Esophagus muscularis mucosa (tissue), 4 donors: ENCODE results near the gene SNX15. TPM values are rescaled to one million over a fixed set of nuclear protein-coding genes. Genes with fewer than 3 reads are reported as not detected.
"Not testable (repeated sequence)": the region's sequence is repeated elsewhere in the genome, so short reads cannot be mapped to it uniquely, and the experiment has no call there.

Experiments used
- DNase-seq: peaks from one replicate; pipeline ENCODE4 v3.0.0-alpha.2; 2017; ENCODE audit errors: extremely low spot score
- H3K27ac ChIP-seq, 4 donors: fragments of 200-600 bp; sonication (generic); replicated peaks in 1 of 4; 1 replicate in 3 of 4; 2 replicates in 1 of 4; pipeline ENCODE4 v1.5.1; 2016 to 2019; ENCODE audit warnings: mild to moderate bottlenecking in 1 of 4
- H3K27me3 ChIP-seq, 4 donors: fragments of 200-600 bp; sonication (generic); one replicate each; pipeline versions ENCODE4 v1.5.1 to v1.6.0; 2016 to 2019
- H3K36me3 ChIP-seq, 4 donors: fragments of 200-600 bp; sonication (generic); one replicate each; pipeline ENCODE4 v1.5.1; 2016 to 2019
- H3K4me1 ChIP-seq, 4 donors: fragments of 200-600 bp; sonication (generic); one replicate each; pipeline ENCODE4 v1.5.1; 2016 to 2019
- H3K4me3 ChIP-seq, 4 donors: fragments of 200-600 bp; sonication (generic); 1 replicate in 2 of 4; 2 replicates in 2 of 4; pipeline ENCODE4 v1.5.1; 2016 to 2019; ENCODE audit warnings: mild to moderate bottlenecking in 4 of 4, moderate library complexity in 1 of 4
- H3K9me3 ChIP-seq, 4 donors: fragments of 200-600 bp; sonication (generic); 1 replicate in 3 of 4; 2 replicates in 1 of 4; pipeline ENCODE4 v1.5.1; 2016 to 2019
- EP300 ChIP-seq: sonication (generic); formaldehyde crosslinking; IDR thresholded peaks from one replicate; pipeline ENCODE4 v1.6.1; 2017; ENCODE audit warnings: antibody characterized with exemption
- POLR2A ChIP-seq: fragments of 450-650 bp; IDR thresholded peaks from one replicate; pipeline ENCODE4 v1.6.1; 2017; ENCODE audit warnings: antibody characterized with exemption, moderate library complexity, mild to moderate bottlenecking, low read depth
- POLR2AphosphoS5 ChIP-seq, 2 donors: sonication (generic); formaldehyde crosslinking; IDR thresholded peaks; one replicate each; pipeline ENCODE4 v1.6.1; 2017; ENCODE audit warnings: antibody characterized with exemption in 2 of 2
- WGBS: methylation state at CpG from one replicate; pipeline ENCODE4 v1.1.5; 2018; 5-methylcytosine and 5-hydroxymethylcytosine counted together
- intact Hi-C: fragments of 100-400 bp; cut with DNase I; formaldehyde crosslinking; loops from one replicate; pipeline ENCODE4 v1.15.1; 2023
- total RNA-seq, 4 donors: library from RNA; depleted of rRNA; stranded (reverse); fragments of >200 nt; gene quantifications; one replicate each; pipeline versions ENCODE4 v1.1.0 to v1.2.1, GENCODE V29; 2016
- TF ChIP-seq, protein P1 (sequence below), 3 experiments: fragments of 200-600 bp in 2 of 3; fragments of 450-650 bp in 1 of 3; sonication (generic) in 2 of 3; IDR thresholded peaks; one replicate each; pipeline ENCODE4 v1.5.1; 2017 to 2019; ENCODE audit warnings: antibody characterized with exemption in 3 of 3, mild to moderate bottlenecking in 2 of 3, moderate library complexity in 1 of 3

Gene SNX15
- total RNA-seq, 4 donors from 2014 or later = 21.2 to 57.1 (median 33.1) TPM

DNA sequence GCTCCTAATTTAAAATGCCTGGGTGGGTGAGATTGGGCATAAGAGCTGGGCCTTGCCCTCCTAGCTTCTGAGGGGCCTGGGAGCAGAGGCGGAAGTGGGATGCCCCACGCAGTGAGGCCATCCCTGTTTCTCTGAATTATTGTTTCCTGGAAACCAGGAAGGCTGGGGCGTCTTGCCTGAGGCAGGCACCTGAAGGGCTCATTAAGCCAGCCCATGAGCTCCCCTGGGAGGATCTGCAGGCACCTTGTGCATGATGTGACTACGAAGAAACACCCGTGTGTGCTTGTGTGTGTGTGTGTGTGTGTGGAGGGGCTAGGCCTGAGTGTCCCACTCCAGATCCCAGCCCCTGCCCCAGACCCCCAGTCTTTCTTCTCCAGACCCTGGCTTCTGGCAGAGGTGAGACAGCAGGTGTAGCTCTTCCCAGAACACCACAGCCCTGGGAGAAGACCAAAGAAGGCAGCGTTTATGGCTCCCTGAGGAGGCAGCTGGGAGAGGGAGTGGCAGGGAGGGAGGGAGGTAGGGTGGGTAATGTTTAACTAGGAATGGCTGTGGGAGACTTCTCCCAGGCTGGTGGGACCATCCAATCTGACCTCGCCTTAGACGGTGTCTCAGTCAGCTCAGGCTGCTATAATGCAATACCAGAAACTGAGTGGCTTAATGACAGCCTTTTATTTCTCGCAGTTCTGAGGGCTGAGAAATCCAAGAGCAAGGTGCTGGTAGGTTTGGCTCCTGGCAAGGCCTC, 28.4 kb upstream of the SNX15 start:
- no peak overlapping the region for H3K4me3 ChIP-seq
- peaks cover 10 to 27% (median 18%) of the 10 kb centered on the region in 4 donors for H3K4me1 ChIP-seq
- TF ChIP-seq, protein P1, sequence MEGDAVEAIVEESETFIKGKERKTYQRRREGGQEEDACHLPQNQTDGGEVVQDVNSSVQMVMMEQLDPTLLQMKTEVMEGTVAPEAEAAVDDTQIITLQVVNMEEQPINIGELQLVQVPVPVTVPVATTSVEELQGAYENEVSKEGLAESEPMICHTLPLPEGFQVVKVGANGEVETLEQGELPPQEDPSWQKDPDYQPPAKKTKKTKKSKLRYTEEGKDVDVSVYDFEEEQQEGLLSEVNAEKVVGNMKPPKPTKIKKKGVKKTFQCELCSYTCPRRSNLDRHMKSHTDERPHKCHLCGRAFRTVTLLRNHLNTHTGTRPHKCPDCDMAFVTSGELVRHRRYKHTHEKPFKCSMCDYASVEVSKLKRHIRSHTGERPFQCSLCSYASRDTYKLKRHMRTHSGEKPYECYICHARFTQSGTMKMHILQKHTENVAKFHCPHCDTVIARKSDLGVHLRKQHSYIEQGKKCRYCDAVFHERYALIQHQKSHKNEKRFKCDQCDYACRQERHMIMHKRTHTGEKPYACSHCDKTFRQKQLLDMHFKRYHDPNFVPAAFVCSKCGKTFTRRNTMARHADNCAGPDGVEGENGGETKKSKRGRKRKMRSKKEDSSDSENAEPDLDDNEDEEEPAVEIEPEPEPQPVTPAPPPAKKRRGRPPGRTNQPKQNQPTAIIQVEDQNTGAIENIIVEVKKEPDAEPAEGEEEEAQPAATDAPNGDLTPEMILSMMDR (IDR thresholded peaks at IDR 0.05) = no peak
- TF ChIP-seq POLR2AphosphoS5 (IDR thresholded peaks at IDR 0.05) (no peak), EP300 (no peak), POLR2A (no peak)
- no peak for DNase-seq
- no peak overlapping the region for H3K27ac ChIP-seq
- H3K36me3 ChIP-seq = peaks cover 0 to 4% (median 0%) of the 10 kb centered on the region in 4 donors
- no peaks in the 10 kb centered on the region for H3K27me3 ChIP-seq
- intact Hi-C loops = no loop called here
- WGBS = 80% methylated on average over 7 of the region's 9 CpGs
- H3K9me3 ChIP-seq = no peaks in the 10 kb centered on the region

DNA sequence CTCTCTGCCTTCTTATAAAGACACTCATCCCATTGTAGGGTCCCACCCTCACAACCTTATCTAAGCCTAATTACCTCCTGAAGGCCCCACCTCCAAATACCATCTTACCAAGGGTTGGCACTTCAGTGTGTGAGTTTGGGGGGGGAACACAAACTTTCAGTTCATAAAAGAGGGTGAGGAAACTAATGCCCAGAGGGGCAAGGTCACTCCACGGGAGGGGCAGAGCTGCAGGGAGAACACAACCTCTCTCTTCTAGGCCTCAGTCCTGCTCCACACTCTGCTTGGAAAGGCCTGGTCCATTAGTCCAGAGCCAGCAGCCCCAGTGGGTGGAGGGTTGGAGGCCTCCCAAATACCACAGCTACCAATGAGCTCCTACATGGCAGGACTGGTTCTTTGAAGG, 27.8 kb upstream of the SNX15 start:
- H3K27me3 ChIP-seq = no peaks in the 10 kb centered on the region
- H3K36me3 ChIP-seq = no peaks in the 10 kb centered on the region
- DNase-seq = no peak
- no peak overlapping the region for H3K27ac ChIP-seq
- H3K9me3 ChIP-seq = no peaks in the 10 kb centered on the region
- intact Hi-C loops = no loop called here
- peaks cover 10 to 27% (median 18%) of the 10 kb centered on the region in 4 donors for H3K4me1 ChIP-seq
- no peak for TF ChIP-seq POLR2A
- TF ChIP-seq POLR2AphosphoS5 (IDR thresholded peaks at IDR 0.05) = no peak
- TF ChIP-seq, protein P1 (IDR thresholded peaks at IDR 0.05) = no peak
- no peak for TF ChIP-seq EP300
- WGBS = 100% methylated on average over 1 of the region's 1 CpG
- H3K4me3 ChIP-seq = no peak overlapping the region

DNA sequence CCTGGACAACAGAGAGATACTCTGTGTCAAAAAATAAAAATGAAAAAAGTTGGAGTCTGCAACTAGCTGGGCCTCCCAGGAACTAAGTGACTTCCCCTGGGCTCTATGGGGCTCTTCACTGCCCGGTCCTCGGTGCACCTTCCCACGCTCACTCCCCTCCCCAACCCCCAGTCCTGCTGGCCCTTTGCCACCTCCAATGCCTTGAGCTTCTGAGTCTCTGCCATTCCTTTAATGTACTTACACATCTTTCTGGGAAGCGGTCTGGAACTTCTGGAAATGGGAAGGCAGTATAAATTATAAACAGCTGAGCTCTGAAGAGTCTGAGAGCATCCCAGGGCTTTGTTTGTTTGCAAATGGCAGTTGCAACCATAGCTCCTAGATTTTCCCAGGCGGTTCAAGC, 24.5 kb upstream of the SNX15 start:
- TF ChIP-seq POLR2A (no peak), POLR2AphosphoS5 (IDR thresholded peaks at IDR 0.05) (no peak), EP300 (no peak)
- TF ChIP-seq, protein P1 (IDR thresholded peaks at IDR 0.05) = no peak
- DNase-seq = no peak
- no peaks in the 10 kb centered on the region for H3K36me3 ChIP-seq
- H3K4me1 ChIP-seq = peaks cover 0 to 5% (median 0%) of the 10 kb centered on the region in 4 donors
- intact Hi-C loops = no loop called here
- 59% methylated on average over 5 of the region's 5 CpGs for WGBS
- H3K9me3 ChIP-seq = no peaks in the 10 kb centered on the region
- H3K27me3 ChIP-seq = no peaks in the 10 kb centered on the region
- no peak overlapping the region for H3K4me3 ChIP-seq
- no peak overlapping the region for H3K27ac ChIP-seq

DNA sequence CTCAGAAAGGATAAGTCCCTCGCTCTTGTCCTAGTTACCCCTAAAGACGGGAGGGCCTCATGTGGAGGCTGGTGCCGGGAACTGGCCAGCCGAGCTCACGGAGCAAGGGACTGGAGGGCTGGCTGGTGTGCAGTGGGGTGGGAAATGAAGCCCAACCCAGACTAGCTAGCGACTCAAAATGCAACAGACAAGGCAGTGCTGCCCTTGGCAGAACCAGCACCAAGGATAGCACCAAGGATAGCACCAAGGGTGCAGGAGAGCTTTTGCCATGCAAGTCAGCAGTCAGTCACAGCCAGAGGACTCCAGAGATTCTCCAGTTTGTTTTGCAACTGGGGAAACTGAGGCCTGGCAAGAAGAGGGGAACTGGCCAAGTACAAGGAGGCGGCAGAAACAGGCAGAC, 24.0 kb upstream of the SNX15 start:
- Histone ChIP-seq H3K27ac (no peak overlapping the region), H3K4me1 (peaks cover 0 to 5% (median 0%) of the 10 kb centered on the region in 4 donors), H3K36me3 (no peaks in the 10 kb centered on the region), H3K27me3 (no peaks in the 10 kb centered on the region), H3K9me3 (no peaks in the 10 kb centered on the region), H3K4me3 (no peak overlapping the region)
- TF ChIP-seq POLR2AphosphoS5 (IDR thresholded peaks at IDR 0.05) (no peak), EP300 (no peak), POLR2A (no peak)
- TF ChIP-seq, protein P1 (IDR thresholded peaks at IDR 0.05) = no peak
- no peak for DNase-seq
- WGBS = 75% methylated on average over 7 of the region's 7 CpGs
- intact Hi-C loops = no loop called here

DNA sequence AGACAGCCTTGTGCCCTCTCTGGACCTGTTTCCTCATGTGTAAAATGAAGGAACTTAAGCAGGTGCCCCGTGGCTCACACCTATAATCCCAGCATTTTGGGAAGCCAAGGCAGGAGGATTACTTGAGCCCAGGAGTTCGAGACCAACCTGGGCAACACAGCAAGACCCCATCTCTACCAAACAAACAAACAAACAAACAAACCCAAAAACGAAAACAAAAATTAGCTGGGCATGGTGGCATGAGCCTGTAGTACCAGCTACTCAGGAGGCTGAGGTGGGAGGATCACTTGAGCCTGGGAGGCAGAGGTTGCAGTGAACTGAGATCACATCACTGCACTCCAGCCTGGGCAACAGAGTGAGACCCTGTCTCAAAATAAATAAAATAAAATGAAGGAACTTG, 23.3 kb upstream of the SNX15 start:
- H3K27me3 ChIP-seq, H3K36me3 ChIP-seq, intact Hi-C loops, H3K27ac ChIP-seq, H3K4me3 ChIP-seq, H3K9me3 ChIP-seq, DNase-seq, H3K4me1 ChIP-seq: not testable (repeated sequence)
- 73% methylated on average over 3 of the region's 3 CpGs for WGBS
